CD1c-positive myeloid dendritic cell (primary cell): ENCODE data around the gene OVOL2.

Source experiments
- DNase-seq: peaks from one replicate; pipeline ENCODE4 v3.0.0-alpha.2; 2016; ENCODE audit errors: extremely low spot score

Gene OVOL2

DNA sequence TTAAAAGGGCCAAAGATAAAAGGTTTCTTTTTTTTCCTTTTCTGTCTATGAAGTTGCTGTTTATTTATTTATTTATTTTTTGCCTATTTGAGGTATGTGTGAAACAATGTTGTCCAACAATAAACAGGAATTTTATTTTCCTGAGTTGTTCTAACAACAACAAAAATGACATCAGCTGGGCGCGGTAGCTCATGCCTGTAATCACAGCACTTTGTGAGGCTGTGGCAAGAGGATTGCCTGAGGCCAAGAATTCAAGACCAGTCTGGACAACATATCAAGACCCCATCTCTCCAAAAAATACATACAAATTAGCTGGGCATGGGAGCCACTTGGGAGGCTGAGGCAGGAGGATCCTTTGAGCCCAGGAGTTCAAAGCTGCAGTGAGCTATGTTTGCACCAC is 44.8 kb downstream of the OVOL2 start:
- DNase-seq, result no peak

DNA sequence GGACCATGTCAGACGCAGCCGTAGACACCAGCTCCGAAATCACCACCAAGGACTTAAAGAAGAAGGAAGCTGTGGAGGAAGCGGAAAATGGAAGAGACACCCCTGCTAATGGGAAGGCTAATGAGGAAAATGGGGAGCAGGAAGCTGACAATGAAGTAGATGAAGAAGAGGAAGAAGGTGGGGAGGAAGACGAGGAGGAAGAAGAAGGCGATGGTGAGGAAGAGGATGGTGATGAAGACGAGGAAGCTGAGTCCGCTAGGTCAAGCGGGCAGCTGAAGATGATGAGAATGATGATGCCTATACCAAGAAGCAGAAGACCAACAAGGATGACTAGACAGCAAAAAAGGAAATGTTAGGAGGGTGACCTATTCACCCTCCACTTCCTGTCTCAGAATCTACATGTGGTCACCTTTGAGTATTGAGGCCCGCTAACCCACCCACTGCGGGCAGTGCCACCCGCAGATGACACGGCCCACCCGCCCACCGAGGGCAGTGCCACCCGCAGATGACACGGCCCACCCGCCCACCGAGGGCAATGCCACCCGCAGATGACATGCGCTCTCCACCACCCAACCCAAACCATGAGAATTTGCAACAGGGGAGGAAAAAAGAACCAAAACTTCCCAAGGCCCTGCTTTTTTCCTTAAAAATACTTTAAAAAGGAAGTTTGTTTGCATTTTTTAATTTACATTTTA is 45.6 kb downstream of the OVOL2 start:
- DNase-seq, result no peak

DNA sequence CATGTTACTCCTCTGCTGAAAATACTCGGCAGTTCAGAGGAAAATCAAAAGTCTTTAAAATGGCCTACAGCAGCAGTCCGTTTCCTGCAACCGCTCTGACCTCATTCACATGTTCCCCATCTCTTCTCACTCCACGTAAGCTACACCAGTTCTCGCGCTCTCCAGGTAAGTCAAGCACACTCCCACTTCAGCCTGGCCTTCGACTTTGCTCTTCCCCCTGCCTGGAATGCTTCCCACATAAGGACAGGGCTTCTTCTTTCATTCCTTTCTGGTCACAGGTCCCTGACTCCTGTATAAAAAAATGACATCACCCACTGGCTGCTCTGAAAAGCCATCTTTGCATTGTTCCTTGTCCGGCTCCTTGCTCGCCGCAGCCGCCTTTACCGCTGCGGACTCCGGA is 46.2 kb downstream of the OVOL2 start:
- no peak for DNase-seq

DNA sequence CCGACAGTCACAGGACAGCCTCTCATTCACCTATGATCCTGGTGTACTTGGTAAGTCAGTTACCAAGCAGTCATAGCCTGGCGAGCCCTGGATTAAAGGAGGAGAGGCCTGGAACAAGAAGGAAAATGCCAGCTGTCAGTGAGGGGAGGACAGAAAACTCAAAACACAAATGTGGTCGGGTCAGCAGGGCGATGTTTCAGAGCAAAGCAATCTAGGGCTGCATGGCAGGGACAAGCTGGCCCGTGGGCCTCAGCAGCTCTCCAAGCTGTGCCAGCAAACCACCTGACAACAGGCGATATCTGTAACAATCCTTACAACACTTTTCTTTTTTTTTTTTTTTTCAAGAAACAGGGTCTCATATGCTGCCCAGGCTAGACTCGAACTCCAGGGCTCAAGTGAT is 48.6 kb downstream of the OVOL2 start:
- no peak for DNase-seq

DNA sequence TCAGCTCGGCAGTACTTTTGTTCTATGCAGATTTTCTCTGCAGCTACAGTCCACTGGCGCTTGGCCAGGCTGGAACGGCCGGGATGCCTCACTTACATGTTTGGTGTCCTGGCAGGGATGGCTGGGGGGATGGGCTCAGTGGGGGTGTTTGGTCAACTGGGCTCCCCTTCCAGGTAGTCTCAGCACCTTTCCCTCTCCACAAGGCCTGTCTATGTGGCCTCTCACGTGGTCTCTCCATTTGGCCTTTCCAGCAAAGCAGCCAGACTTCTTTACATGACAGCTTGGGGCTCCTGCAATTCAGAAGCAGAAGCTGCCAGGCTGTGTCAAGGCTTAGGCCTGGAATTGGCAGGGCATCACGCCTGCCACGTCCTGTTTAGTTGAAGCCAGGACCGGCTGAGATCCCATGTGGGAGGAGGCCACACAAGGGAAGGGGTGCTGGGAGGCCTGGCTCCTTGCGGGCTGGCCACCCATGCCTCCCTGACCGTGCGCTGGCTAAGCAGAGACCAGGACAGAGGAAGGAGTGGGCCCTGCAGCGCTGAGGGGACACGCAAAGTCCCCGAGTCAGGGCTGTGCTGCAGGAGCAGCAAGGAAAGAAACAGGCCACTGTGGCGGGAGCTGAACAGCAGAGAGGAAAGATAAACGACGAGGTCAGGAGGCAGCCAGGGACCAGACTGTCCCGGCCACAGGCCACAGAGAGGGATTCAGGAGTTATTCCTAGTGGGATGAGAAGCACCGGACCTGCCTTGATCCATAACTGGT is 50.0 kb downstream of the OVOL2 start:
- DNase-seq, result no peak

DNA sequence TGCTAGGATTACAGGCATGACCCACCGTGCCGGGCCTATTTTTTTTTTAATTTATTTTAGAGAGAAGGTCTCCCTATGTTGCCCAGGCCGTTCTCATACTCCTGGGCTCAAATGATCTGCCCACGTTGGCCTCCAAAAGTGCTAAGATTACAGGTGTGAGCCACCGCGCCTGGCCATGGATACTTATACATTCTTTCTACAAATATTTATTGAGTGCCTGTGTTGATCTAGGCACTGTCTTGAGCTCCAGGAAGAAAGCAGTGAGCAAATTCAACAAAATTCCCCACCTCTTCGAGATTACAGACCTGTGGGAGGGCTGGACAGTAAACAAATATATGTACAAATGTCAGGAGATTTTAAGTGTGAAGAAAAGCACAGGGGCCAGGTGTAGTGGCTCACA is 51.0 kb downstream of the OVOL2 start:
- DNase-seq, result no peak

DNA sequence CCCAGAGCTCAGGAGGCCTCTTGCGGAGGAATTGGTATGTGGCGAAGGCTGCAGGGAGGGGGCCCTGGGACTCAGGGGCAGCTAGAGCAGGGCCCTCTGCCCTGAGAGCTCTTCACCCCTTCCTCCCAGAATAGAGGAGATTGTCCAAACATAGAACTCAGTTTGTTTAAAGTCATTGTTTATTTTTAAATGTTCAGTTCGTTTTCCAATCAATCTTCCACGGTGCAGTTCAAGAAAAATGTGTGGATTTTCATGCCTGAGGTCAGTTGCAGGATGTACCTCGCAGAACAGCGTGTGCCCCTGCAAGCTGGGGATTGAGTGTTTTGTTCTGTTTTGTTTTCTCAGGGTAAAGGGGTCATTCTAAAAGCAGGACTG is 51.7 kb downstream of the OVOL2 start:
- no peak for DNase-seq

DNA sequence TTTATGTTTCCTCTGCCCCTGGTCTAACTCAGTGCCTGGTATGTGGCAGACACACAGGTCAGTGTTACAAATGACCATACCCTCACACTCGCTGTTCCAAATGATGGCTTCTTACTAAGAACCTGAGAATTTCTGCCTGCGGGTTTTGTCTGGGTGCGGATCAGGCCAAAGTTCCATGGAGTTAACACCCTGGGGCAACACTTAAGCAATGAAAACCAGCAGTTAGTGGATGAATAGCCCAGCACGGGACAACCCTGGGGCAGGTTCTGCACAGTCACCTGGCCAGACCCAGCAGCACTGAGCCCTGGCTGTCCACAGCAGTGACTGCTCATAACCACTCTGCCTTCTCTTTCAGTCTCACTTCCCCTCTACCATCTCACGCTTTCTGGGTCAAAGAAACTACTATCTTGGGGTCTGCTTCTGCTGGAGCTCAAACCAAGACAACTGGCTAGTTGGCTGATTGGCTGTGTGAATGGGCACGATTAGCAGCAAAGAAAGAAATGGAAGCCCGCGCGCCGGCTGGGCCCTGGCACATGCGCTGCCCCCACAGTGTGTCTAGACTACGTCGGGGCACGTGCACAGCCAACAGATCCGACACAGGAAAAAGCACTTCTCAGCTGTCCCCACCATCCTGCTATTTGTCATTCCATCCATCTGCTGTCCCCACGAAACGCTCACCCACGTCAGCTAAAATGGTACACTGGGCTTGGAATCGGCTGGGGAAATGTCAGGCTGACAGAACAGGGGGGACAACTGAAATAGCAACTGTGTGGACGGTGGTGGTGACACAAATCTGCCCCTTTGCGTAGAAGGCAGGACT is 52.3 kb downstream of the OVOL2 start:
- DNase-seq, result no peak

DNA sequence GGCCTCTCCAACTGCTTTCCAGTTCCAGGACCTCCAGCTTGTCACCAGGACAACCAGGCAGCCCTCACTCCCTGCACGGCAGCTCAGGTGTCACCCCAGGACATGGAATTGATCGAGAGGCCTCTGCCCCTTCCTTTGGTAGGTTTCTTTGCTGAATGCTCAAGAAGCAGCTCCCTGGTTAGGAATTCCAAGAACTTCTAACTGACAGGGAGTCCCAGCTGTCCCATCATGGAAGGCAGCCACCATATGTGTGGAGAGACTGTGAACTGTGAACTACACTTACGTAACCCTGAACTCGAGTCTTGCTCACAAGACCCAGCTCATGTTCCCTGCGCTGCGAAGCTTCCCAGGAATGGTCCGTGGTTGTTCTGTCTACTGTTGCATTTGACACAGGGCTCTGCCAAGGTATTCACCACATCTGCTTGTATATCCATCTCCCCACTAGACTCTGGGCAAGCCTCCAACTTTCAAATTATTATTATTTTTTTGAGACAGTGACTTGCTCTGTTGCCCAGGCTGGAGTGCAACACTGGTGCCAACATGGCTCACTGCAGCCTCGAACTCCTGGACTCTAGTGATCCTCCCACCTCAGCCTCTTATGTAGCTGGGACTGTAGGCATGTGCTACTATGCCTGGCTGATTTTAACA is 53.2 kb downstream of the OVOL2 start:
- DNase-seq, result no peak

DNA sequence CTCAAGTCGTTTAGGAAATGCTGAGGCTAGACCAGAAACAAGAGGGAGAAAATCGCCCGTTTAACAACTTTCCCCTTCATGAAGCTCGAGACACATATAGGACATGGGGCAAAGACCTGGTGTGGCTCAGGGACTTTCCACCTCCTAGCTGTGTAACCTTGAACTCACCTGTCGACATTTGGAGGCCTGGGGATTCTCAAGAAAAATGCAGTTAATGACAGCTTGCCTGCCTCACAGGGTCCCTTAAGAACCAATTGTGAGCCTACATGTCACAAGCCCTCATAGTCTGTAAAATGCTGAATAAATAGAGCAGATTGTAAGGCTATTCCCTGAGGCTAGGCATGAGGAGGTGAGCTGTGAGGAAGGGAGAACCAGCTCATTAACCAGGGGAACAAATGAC is 53.8 kb downstream of the OVOL2 start:
- no peak for DNase-seq

DNA sequence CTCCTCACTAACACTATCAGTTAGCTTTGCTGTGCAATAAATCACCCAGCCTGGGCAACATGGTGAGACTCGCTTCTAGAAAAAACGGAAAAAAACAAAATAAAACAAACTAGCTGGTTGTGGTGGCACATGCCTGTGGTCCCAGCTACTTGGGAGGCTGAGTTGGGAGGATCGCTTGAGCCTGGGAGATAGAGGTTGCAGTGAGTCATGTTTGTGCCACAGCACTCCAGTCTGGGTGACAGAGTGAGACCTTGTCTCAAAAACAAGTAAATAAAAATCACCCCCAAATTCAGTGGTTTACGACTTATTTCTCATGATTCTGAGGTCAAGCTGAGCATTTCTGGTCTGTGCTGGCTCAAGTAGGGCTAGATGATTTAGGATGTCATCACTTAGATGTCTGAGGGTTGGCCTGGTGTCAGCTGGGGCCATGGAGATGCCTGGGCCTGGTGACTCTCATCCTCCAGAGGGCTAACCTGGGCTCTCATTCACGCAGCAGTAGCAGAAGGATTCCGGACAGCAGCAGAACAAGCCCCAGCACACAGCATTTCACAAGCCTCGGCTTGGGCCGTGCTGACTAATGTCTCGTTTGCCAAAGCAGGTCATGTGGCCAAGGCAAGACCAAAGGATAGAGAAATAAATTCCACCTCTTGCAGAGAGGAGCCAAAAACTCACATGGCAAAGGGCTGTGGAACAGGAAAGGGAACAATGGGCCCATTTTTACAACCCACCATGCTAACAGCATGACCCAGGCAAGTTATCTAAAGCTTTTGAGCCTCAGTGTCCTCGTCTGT is 56.4 kb downstream of the OVOL2 start:
- DNase-seq, result no peak

DNA sequence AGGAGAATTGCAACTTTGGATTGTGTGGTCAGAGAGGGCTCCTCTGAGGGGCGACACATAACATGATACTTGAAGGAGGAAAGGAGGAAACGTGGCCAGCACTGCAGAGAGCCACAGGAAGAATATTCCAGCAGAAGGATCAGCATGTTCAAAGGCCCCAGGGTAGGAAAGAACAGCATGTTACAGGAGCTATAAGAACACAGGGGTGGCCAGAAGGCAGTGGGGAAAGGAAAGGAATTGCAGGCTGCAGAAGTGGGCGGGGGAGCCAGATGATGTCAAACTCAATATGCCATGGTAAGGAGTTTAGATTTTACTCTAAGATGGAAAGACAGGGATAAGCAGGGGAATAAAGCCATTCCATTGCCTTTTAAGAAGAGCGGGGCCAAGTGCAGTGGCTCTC is 58.1 kb downstream of the OVOL2 start:
- no peak for DNase-seq

DNA sequence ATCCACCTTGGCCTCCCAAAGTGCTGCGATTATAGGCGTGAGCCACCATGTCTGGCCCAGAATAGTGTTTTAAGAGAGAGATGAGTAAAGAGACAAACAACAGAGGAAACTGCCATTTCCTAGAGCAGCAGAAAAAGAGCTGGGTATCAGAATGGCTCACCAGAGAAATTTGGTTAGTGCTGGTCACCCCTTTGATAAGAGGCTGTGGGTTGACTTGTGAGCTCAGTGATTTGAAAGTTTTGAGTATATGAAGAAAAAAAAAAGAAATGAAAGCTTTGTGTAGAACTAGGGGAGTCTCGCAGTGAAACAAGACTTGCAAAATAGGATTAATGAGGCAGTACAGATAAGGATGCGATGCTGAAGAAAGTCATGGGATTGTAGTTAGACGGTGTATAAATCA is 59.3 kb downstream of the OVOL2 start:
- no peak for DNase-seq

DNA sequence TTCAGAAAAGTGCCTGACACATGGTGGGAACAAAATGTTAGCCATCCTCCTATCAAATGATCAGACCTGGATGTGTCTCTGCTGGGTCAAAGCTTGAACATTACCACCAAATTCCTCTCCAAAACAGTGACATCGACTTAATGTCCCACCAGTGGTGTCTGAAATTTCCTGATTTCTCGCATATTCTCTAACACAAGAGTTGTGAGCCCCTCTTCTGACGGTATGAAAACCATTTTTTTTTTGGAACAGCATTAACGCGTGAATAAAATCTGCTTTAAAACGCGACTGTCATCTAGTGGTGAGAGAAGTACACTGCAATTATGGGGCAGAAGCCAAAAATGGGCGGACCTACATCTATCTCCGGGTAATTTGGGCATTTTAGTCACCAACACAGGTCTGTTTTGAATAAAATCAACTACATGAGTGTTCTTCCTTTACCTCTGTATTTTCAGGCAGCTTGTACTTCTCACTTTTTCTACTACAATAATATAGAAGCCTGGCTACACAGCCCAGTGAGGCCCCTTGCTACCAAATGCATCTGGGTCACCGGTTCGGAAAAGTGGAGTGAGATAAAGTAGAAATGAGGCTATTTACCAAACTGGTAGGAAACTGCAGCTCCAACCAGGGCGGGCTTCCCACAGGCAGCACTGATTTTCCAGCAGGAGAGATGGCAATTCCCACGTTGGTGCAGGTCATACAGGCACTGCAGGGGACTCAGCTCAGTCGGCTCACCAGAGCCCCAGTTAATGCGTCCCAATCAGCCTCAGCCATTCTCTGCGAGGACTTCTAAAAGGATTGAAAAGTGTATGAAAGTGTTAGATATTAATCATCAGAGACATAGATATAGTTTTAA is 61.5 kb downstream of the OVOL2 start:
- peak; percentile 77 for DNase-seq

DNA sequence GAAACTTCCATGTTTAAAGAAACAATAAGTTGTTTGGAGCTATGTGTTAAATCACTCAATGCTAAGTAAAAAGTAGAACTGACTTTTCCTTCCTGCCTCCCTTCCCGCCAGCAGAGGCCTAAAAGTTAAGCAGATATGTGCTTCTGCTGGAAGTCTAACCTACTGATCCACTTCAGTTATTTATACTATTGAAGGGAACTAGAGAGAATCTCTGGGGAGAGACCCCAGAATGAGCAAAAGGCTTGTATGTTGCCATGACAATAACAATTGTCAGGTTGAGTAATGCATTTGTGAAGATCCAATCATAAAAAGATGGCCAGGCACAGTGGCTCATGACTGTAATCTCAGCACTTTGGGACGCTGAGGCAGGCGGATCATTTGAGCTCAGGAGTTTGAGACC is 64.2 kb downstream of the OVOL2 start:
- no peak for DNase-seq

DNA sequence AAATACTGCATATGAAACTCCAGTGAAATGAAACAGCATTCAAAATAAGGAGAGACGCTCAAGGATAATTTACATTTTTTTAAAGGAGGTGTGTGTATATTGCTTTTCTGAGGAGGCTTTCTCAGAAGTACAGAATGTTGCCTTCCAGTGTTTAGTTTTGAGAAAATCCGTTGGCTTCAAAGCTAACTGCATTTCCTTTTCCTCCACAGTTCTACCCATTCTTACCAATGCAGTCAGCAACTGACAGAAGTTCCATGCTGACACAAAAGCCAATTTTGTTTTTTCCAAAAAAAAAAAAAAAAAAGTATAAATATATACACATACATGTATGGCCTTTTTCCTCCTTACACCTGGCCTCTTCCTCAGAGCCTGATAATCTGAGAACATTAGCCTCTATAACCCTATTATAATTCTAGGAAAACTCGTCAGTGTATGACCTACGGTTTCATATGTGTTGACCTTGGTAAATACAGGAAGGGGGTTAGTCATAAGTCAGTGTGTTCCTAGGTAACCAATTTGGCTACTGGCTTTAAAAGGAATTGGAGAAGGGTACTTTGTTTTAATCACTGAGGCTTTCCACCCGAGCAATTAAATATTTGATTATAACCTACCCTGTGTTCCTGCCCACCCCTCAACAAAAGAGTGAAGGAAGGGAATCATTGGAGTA is 64.7 kb downstream of the OVOL2 start:
- DNase-seq, result no peak

DNA sequence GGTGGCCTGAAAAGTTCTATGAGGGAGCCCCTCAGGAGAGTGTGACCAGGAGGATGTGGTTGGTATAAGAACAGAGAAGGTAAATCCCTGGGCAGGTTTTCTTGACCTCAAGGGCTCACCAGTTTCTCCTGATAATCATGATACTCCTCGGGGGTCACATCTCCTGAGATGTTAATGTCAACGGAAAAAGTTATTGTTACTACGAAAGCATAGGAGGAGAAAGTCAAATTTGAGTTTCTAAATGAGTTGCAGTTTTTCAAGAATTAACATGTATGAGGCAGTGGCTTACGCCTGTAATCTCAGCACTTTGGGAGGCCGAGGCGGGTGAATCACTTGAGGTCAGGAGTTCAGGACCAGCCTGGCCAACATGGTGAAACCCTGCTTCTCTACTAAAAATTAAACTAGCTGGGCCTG is 65.5 kb downstream of the OVOL2 start:
- DNase-seq, result no peak

DNA sequence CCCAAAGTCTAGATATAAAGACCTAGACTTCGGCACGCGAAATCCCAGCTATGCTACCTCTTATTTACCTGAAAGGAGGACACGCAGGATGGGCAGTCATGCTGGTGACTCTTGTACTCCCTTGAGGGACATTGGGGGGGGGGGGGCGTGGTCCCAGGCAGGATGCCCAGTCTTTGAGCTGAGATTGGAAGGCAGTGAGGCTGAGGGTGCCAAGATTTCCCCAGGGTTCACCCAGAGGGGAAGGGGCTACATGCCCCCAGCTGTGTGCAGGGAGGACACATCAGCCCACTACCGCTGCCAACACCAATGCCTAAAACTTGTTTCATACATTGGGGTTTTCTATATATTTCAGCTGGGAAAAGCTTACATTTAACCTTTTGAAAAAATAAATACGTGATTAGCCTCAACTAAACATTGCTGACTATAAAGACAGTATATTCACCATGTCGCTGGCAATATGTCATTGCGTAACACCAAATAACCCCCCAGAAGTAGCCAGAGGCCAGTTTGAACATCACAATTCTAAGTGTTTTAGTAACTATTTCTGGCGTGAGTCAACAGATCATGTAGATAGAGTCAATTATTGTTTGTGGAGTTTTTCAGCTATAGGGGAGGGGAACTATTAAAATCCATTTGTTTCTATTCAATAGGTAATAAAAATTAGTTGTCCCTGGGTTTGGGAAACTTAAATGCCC is 67.3 kb downstream of the OVOL2 start:
- no peak for DNase-seq

DNA sequence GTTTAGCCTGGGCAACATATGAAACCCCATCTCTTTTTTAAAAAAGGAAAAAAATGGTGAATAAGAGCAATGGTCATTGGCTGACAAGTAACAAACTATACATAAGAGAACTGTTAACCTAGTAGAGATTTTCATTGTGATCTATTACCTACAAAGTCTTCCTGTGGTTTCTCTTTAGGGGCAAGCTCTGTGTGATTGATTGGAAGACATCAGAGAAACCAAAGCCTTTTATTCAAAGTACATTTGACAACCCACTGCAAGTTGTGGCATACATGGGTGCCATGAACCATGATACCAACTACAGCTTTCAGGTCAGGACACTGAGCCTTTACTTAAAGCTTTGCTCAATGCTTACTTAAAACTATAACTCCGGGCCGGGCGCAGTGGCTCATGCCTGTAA is 69.7 kb downstream of the OVOL2 start:
- no peak for DNase-seq
